ENCODE data around the gene KRT77.
"Not testable (repeated sequence)": the region's sequence is repeated elsewhere in the genome, so short reads cannot be mapped to it uniquely, and the experiment has no call there.

Gene KRT77

DNA sequence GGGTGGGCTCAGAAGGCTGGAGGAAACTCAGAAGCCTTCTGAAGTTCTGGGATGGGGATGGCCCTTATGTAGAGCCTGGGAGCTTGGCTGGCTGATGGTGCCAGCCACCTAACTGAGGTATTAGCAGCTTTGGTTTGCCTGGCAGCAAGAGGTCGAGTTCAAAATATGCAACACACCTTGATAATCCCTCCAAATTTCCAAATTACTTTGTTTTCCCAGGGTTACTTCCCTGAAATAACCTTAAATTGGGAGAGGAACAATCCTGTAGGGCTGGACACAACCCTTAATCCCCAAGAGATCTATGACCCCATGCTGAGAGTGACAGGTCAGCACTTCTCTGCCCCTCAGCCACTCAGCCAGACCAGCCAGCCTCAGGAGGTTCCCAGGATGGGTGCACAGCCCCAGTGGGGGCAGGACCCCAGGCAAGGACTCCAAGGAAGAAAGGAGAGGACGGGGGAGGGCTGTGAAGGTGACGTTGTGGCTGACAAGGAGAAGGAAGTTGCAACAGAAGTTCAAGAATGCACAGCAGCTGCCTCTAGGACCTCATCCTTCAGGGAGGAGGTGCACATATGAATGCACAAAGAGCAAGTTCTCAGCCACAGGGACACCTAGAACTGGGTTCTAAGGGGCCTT lies 18.6 kb upstream of the KRT77 start:
- DNase-seq, result no peak

DNA sequence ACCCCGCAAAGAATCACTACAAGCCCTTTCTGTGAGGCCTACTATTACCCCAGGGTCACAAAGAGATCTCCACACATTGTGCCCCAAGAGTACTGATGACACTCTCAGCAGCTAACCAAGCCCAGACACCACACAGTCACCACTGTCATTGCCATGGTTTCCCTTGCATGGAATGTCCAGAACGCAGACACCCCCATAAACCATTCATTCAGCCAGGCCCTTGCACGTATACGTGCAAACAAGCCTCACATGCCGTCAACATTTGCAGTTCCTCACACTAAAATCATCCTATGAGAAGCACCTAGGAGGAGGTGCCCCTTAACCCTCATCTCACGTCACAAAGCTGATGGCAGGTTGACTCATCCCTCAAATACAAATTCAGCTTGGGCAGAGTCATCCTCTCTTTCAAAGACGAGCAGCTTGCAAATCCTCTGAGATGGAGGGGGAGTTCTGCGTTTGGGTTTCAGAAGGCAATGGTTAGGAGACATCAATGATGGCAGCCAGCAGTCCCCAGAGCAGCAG lies 17.1 kb upstream of the KRT77 start:
- no peak for DNase-seq

DNA sequence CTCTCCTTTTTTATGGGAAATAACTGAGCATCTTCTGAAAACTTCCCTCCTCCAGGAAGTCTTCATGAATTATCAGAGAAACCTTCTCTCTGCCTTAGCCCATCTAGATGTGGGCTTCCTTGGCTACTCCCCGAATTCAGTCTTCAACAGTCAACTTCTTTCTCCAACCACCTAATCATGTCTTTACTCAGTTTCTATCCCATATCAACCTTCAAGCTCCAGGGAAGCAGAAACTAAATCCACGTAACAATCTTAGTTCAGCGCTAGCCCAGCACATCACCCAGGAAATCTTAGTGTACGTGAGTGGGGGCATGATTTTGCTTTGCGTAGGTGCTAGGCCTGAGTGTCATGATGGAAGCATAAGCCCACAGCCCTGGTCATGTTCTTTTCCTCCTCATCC lies 12.7 kb upstream of the KRT77 start:
- no peak for DNase-seq

DNA sequence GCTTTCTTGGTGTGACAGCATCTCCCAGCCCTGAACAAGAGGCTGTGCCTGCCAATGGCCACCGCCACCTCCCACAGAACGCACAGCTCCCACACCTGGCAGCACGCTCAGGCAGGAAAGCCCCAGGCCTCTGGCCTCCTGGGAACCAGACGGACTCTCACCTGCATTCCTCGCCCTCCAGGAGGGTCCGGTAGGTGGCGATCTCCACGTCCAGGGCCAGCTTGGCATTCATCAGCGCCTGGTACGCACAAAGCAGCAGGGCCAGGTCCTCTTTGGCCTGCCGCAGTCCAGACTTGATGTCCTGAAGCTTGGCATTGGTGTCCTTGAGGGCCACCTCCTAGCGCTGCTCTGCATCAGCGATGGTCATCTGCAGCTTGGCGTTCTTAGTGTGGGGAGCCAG lies 12.1 kb upstream of the KRT77 start:
- no peak for DNase-seq

DNA sequence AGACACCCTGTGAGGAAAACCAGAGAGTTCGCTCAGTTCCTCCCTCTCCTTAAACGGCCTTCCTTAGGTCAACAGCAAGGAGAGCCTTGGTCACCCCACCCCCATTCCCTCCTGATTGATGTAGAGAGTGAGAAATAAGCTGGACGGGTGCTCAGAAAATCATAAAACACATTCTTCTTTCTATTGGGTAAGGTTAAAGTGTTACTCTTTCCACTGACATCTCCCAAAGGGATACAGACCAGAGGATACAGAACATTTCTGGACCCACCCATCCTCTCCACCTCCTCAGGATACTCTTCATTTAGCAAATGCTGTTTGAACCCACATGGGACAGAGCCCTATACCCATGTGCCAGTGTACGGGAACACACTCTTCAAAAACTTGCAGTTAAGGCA lies 11.6 kb upstream of the KRT77 start:
- DNase-seq, result no peak

DNA sequence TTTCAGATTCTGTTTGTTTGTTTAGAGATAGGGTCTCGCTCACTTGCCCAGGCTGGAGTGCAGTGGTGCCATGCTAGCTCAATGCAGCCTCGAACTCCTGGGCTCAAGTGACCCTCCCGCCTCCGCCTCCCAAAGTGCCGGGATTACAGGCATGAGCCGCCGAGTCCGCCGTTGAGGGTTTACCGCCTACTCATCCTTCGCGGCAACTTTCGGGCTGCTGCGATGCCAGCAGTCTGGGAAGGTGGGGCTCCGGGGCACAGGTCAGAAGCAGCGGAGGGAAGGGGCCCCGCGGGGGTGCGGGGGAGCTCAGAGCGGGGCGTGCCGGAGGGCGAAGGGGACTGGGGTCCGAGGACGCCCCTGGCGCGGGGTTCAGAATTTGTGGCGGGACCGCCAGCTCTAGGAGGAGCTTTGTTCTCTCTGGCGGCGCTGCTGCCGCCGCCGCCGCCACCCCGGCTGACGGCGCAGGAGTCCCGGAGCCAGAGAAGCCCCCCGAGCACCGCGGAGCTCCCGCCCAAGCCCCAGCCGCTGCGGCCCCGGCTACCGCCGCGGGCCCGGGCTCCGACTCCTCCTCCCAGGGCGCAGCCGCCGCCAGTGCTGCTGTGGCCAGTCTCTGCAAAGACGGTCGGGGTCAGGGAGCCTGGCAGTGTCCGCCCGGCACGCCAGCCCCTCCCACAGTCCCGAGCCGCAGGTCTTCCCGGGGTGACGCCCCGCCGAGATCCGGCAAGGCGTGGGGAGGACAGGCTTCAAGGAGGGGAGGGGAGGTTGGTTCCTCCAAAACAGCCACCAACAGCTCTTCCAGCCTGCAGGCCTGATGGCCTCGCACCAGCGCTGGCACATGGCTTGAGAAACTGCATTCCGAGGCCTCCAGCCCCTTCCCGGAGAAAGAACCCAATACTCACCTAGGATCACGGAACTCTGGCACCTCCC lies 10.9 kb upstream of the KRT77 start:
- no peak for DNase-seq

DNA sequence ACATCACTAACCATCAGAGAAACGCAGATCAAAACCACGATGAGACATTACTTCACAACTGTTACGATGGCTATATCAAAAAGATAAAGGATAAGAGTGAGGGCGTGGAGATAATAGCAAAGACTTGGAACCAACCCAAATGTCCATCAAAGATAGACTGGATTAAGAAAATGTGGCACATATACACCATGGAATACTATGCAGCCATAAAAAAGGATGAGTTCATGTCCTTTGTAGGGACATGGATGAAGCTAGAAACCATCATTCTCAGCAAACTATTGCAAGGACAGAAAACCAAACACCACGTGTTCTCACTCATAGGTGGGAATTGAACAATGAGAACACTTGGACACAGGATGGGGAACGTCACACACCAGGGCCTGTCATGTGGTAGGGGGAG lies 8.8 kb upstream of the KRT77 start:
- DNase-seq, result not testable (repeated sequence)

DNA sequence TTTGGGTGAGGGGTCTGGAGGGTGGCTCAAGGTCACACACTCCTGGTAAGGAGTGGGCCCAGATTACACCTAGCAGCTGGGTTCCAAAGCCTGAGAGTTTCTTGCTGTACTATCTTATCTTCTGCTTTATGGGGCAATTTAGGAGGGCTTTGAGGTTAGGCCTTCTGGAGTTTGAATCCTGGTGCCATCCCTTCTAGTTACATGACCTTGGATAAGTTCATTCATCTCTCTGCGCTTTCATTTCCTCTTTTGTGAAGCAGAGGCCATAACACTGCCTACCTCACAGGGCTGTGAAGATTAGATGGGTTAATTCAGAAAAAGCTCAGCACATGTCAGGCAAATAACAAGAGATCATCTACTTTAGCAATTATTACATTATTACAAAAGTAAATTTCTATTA lies 7.4 kb upstream of the KRT77 start:
- no peak for DNase-seq

DNA sequence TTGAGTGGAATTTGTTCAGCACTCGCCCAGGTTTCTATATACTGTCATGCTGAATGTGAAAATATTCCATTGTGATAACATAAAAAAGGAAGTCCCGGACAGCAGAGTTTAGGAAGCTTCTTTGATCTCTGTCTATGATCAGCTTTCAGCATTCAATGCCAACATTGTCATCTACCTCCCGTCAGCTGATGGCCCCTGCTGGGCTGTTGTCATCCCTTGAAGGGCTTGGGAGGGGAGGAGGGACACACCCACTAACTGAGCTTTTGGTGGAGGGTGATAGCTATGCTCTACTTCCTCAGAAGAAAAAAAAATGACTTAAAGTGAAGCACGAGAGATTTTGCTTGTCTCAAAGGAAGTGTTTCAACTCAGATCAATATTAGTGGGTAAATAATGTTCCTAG lies 4.7 kb upstream of the KRT77 start:
- no peak for DNase-seq

DNA sequence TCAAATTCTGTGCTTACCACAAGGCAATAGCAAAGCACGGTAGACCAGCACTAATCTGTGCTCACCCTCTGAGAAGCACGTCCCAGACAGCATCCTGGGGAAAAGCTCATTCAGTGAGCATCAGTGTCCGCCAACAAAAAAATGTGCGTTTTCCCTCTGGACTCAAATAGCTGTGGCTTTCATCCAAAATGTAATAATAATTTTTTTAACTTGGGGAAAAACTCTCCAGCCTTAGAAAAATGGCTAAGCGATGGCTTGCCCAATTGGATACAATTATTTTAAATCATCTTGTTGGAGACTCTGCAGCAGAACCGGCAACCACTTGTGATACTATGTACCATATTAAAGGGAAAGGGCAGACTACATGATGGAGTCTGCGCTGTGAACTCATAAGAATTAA lies 1.1 kb upstream of the KRT77 start:
- DNase-seq, result no peak

DNA sequence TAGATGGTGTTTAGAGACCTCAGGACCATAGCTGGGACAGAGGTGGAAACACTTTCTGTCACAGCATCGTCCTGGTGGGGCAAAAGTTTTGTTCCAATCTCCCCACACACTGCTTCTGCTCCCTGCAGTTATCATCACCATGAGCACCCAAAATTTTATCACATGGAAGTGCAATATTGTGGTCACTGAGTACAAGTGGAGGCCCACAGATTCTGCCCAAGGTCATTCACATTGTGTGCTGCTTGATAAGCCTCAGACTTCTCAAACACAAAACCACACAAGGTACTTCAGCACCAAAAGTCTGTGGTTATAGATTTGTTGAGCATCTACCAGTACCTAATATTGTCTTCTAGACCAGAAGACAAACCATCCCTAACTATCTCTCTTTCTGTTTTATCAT lies 554 bp upstream of the KRT77 start:
- no peak for DNase-seq

DNA sequence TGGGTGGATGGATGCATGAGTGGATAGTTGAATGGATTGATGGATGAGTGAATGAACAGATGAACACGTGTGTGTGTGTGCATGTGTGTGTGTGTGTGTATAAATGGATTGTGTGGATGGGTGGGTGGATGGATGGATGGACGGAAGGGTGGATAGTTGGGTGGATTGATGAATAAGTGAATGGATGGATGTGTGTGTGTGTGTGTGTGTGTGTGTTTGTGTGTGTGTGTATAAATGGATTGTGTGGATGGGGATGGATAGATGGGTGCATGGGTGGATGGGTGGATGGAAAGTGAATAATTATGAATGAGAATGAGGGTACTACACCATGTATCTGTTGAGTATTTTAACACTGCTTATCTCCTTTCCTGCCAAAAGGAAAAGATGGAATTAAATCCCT lies 986 bp downstream of the KRT77 start:
- no peak for DNase-seq

DNA sequence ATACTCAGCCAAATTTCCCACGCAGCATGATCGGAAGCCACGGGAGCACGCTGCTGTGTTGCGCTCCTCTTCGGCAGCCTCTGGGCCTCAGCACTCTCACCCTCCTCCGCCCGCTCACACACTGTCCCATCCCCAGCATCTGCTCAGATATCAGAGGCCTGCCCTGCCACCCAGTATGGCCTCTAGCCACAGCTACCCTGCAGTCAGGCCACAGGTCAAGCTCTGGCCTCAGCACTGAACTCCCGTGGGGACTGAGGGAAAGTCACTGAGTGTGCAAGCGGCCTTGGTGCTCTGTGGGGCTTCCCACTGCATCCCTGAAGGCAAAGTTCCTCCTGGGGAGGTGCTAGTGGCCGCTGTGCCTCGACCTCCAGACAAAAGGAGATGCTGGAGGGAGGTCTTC lies 2.0 kb downstream of the KRT77 start:
- DNase-seq, result no peak

DNA sequence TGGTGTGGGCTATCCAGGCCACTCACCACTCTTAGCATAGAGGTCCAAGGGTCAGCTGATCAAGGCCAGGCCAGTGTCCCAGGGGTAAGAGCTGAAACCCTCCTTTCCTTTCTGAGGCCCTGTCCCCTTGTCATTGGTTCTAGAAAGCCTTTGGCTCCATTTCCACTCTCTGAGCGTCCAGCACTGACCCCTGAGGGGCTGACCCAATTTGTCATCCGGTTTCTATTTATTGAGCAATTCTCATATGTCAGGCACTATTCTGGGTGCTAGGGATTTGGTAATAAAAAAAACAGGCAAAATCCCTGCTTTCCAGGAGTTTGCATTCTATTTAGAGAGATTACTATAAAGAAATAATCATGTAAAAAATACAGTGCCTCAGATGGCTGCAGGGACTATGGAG lies 3.4 kb downstream of the KRT77 start:
- DNase-seq, result no peak

DNA sequence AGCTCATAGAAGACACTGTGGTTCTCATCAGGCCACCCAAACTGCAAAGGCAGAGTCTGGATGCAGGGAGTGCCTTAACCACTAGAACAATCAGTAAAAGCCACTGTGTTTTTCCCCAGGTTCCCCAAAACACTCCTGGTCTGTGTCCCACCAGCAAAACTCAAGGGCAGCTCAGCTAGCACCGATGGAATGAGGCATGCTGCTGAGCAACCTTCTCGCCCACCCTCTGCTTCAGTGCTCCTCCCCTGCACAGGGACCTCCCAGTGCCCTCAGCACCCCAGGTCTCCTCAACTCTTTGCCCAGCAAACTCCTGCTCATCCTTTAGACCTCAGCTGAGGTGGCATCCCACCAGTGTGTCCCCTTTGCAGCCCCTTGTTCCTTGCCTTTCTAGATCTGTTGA lies 4.0 kb downstream of the KRT77 start:
- no peak for DNase-seq

DNA sequence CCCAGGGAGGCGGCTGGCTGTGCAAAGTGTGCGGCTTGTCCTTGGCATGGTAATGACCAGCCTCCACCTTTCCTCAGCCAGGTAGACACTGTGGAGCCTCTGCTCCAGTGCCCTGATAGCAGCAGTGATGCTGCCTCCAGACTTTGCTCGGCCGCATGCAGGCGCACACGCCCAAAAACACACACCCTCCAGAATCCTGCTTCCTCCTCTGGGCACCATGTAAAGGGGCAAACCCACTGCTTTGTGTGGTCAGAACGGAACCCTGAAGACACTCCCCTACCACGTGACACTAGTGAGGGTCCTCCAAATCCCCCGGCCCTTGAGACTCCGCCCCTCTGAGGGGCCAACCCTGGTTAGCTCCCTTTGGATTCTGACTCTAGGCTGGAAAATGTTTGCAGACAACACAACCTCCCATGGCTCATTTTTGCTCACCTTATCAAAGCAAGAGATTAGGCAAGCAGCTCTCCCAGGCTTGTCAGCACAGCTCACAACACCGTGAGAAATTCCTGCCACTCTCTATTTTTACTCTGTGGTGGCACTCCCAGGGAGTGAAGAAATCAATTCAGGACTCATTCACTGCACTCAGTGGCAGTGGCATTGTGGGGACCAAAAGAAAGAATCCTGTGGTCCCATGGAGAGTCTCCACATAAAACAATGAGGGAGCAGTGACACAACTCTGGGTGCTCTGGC lies 4.5 kb downstream of the KRT77 start:
- no peak for DNase-seq

DNA sequence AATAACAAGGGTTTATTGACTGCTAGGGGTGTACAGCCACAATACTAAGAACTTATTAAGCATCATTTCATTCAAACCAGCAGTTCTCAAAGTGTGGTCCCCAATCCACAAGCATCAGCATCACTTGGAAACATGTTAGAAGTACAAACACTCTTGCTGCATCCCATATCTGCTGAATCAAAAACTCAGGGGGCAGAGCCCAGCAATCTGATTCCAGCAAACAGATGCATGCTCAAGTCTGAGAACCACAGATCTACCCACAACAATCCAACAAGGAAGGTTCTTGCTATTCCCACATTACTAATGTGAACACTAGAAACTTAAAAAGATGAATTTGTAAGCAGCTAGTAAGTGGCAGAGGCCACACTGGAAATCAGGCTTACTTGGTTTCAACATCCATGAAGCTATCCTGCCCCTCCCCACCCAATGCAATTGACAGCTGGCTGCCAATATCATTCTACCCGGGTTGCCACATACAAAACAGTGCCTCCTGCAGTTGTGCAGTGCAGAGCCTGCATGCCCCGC lies 6.2 kb downstream of the KRT77 start:
- no peak for DNase-seq

DNA sequence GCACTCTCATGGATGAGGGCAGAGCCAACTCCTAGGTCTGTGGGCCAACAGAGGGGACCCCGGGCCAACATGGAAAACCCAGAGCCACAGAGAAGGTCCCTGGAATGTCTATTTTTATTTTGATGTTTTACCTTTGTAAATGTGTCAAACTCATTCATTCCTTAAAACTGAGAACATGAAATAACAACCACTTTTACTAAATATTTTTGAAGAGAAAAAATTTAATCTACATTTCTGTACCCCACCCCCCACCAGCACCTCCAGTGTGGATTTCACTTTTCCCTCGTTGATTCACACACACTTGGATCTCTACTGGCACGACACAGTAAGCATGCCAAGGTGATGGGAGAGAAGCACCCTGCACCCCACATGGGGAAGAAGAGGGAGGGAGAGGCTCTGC lies 6.7 kb downstream of the KRT77 start:
- DNase-seq, result no peak

DNA sequence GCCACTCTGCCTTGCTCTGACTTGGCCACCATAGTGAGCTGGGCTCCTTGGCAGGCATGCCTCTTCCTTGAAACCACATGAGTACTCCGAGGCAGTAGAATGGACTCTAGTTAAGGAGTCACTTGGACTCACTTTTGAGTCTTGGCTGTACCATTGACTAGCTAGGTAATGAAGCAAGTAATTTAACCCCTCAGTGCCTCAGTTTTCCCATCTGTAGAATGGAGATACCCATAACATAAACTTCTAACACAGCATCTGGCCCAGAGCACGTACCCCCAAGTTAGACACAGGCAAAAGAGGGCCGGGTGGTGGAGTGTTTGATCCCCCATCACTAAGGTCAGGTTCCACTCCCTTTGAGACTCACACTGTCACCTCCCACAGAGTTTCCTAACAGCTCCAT lies 8.3 kb downstream of the KRT77 start:
- DNase-seq, result no peak

DNA sequence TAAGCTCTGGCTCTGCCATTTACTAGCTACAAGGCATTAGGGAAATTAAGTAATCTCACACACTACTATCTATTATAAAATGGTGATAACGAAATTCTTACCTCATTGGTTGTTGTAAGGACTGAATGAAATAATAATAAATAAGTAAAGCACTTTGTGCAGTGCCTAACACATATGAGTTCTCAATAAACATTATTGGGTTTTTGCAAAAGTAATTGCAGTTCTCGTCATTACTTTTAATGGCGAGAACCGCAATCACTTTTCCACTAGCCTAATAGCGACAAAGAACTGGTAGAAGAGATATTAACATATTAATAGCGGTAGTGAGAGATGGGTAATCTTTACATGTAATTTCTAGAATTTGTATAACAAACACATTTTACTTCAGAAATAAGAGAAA lies 9.2 kb downstream of the KRT77 start:
- DNase-seq, result no peak

DNA sequence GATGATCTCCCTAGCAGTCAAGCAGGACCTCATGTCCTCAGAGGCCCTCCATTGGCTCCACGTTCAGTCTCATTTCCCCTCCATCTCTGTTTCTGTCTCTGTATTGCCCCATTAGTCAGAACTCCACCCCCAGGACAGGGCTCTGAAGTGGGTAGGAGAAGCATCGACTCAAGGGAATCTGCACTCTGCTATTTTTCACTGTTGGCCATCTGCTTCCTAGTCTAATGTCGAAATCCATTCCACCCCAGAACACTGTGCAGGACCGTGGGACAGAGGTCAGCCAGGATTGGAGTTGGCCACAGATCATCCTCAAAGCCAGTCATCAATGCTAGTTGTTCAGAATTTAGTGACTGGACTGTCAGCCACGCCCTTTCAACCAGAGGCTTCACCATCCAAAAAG lies 10.1 kb downstream of the KRT77 start:
- no peak for DNase-seq

DNA sequence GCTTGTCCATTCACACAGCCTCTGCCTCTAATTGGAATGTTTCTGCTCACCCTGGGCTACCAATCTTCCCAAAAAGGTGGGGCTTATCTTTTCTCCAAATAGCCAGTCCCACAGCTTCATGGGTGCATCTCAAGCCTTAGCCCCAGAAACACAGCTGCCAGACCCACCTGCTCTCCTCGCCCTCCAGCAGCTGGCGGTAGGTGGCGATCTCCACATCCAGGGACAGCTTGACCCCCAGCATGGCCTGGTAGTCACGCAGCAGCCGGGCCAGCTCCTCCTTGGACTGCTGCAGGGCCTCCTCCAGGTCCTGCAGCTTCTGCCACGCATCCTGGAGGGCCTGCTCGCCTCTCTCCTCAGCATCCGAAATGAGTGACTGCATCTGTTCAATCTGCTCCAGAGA lies 11.1 kb downstream of the KRT77 start:
- no peak for DNase-seq

DNA sequence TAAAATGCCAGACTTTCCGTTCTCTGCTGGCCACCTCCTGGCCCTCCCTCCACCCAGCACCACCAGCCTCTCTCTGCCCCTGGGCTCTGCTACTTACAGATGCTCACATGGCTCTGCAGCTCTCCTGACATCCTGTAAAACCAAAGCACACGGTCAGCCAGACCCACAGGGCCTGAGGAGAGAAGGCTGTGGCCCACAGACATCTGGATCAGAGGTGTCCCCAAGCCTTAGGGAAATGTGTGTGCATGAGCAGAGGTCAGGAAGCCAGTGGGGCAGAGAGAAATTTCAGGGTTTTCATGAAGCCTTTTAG lies 11.5 kb downstream of the KRT77 start:
- no peak for DNase-seq

All from CD4-positive, alpha-beta T cell treated with Interleukin-1 beta for 1 hour (primary cell).